ENCODE results near the gene UNC5A. TPM values are rescaled to one million over a fixed set of nuclear protein-coding genes. Genes with fewer than 3 reads are reported as not detected.

Gene UNC5A
- total RNA-seq, 1 experiment from 2014 or later = 10.1 TPM

DNA sequence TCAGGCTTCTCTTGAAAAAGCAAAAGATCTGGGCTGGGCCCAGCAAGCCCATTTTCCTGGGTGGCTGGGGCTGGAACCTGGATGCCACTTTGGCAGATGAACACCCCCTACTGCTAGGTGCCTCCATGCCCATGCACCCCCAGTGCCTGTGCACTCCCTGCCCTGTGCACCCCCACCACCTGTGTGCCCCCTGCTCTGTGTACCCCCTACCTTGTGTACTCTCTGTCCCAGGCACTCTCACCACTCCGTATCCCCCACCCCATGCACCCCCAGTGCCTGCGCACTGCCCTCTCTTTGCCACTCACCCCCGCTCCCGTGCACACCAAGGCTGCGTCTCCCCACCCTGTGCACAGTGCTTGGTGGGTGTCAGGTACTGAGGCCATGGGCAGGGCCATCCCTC lies 14.2 kb downstream of the UNC5A start:
- H3K79me2 ChIP-seq (ENCODE audit: insufficient read depth, low read length) = no peaks in the 10 kb centered on the region
- no peaks in the 10 kb centered on the region for H3K36me3 ChIP-seq (ENCODE audit: control insufficient read depth in 1 of 2, insufficient read depth in 2 of 2, low read length in 2 of 2)
- CTCF ChIA-PET = no interaction called here
- no peak overlapping the region for H3K4me3 ChIP-seq (replicated peaks in 1 of 2; ENCODE audit: low read depth in 1 of 2, low read length in 2 of 2)
- H3K4me1 ChIP-seq (ENCODE audit: control insufficient read depth in 1 of 2, insufficient read depth in 2 of 2, low read length in 2 of 2) = peaks cover 31 to 40% of the 10 kb centered on the region in 2 experiments
- H3K9me2 ChIP-seq (ENCODE audit: insufficient read depth) = no peaks in the 10 kb centered on the region
- no peak overlapping the region for H3K27ac ChIP-seq (ENCODE audit: low read depth, low read length)
- H3K9me3 ChIP-seq (ENCODE audit: control insufficient read depth in 1 of 2, insufficient read depth in 1 of 2, low read depth in 1 of 2, low read length in 2 of 2) = no peaks in the 10 kb centered on the region
- intact Hi-C loops (cut with micrococcal nuclease) = loop anchor here (5.0 kb wide), 1 partner anchor 162 kb away; no protein-coding TSS in a partner anchor
- POLR2A ChIA-PET = no interaction called here
- H3K4me2 ChIP-seq (ENCODE audit: low read length) = no peak overlapping the region
- DNase-seq (ENCODE audit: low read depth, low spot score) (no peak), ATAC-seq (no peak)
- H3K9ac ChIP-seq (ENCODE audit: low read length) = no peak overlapping the region
- BruUV-seq (replicated peaks) = no TSS peak
- no peak overlapping the region for H2AFZ ChIP-seq (ENCODE audit: low read depth, low read length, poor library complexity, severe bottlenecking)
- no peak for TF ChIP-seq ZBTB33 (IDR thresholded peaks at IDR 0.05; ENCODE audit: extremely low read depth, insufficient replicate concordance, low read length)
- TF ChIP-seq FOSL1 (IDR thresholded peaks at IDR 0.05; ENCODE audit: low read depth) = no peak
- no peak for TF ChIP-seq SRF (IDR thresholded peaks at IDR 0.05; ENCODE audit: low read depth)
- TF ChIP-seq MAX (IDR thresholded peaks at IDR 0.05) = no peak
- no peak for TF ChIP-seq YY1 (IDR thresholded peaks at IDR 0.05; ENCODE audit: extremely low read depth, insufficient replicate concordance, low read depth, low read length)
- TF ChIP-seq POLR2AphosphoS5 (IDR thresholded peaks at IDR 0.05; ENCODE audit: low read depth, low read length) = no peak
- no peak for TF ChIP-seq EZH2phosphoT487 (IDR thresholded peaks at IDR 0.05; ENCODE audit: borderline replicate concordance)
- TF ChIP-seq, protein P1, sequence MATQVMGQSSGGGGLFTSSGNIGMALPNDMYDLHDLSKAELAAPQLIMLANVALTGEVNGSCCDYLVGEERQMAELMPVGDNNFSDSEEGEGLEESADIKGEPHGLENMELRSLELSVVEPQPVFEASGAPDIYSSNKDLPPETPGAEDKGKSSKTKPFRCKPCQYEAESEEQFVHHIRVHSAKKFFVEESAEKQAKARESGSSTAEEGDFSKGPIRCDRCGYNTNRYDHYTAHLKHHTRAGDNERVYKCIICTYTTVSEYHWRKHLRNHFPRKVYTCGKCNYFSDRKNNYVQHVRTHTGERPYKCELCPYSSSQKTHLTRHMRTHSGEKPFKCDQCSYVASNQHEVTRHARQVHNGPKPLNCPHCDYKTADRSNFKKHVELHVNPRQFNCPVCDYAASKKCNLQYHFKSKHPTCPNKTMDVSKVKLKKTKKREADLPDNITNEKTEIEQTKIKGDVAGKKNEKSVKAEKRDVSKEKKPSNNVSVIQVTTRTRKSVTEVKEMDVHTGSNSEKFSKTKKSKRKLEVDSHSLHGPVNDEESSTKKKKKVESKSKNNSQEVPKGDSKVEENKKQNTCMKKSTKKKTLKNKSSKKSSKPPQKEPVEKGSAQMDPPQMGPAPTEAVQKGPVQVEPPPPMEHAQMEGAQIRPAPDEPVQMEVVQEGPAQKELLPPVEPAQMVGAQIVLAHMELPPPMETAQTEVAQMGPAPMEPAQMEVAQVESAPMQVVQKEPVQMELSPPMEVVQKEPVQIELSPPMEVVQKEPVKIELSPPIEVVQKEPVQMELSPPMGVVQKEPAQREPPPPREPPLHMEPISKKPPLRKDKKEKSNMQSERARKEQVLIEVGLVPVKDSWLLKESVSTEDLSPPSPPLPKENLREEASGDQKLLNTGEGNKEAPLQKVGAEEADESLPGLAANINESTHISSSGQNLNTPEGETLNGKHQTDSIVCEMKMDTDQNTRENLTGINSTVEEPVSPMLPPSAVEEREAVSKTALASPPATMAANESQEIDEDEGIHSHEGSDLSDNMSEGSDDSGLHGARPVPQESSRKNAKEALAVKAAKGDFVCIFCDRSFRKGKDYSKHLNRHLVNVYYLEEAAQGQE (IDR thresholded peaks at IDR 0.05; ENCODE audit: low read depth) = no peak
- TF ChIP-seq CTCF (IDR thresholded peaks at IDR 0.05 in 2 of 3, conservative IDR thresholded peaks at IDR 0.05 in 1 of 3; ENCODE audit: borderline replicate concordance in 1 of 3, insufficient read depth in 1 of 3, low read depth in 2 of 3, low read length in 2 of 3) = no peak
- TF ChIP-seq EZH2 (IDR thresholded peaks at IDR 0.05) = no peak
- TF ChIP-seq RAD21 (IDR thresholded peaks at IDR 0.05; ENCODE audit: low read depth) = no peak
- TF ChIP-seq, protein P2, sequence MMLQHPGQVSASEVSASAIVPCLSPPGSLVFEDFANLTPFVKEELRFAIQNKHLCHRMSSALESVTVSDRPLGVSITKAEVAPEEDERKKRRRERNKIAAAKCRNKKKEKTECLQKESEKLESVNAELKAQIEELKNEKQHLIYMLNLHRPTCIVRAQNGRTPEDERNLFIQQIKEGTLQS (IDR thresholded peaks at IDR 0.05) = no peak
- TF ChIP-seq ZFX (IDR thresholded peaks at IDR 0.05) = no peak
- H4K20me1 ChIP-seq (ENCODE audit: insufficient read depth) = no peaks in the 10 kb centered on the region
- H3K27me3 ChIP-seq (ENCODE audit: insufficient read depth, low read length) = no peaks in the 10 kb centered on the region
- RAD21 ChIA-PET (ENCODE audit: low non-redundant PET in 1 of 2, low total read pairs in 2 of 2, uncharacterized antibody in 2 of 2, unreplicated experiment in 2 of 2) = no interaction called here
